Endothelial cell of umbilical vein (primary cell): ENCODE measurements around the gene JUP. TPM values are rescaled to one million over a fixed set of nuclear protein-coding genes. Genes with fewer than 3 reads are reported as not detected.

Source experiments
- BruUV-seq: library from RNA; stranded (reverse); fragments of 400-500 nt; replicated peaks from 2 replicates; lab custom pipeline; 2021; lab: Mats Ljungman, UMichigan
- CTCF ChIA-PET: fragments of 300-600, 350-600 bp; sonication (Branson Sonifier 250); formaldehyde crosslinking; loops from one replicate; lab custom pipeline; 2021; ENCODE audit warnings: antibody characterized with exemption, inconsistent platforms; lab: Charles Lee
- POLR2A ChIA-PET: fragments of 300-600, 350-600 bp; sonication (Branson Sonifier 250); formaldehyde crosslinking; loops from one replicate; lab custom pipeline; 2021; ENCODE audit warnings: antibody characterized with exemption, inconsistent platforms; lab: Charles Lee
- DNase-seq: peaks from one replicate; pipeline ENCODE4 v3.0.0-alpha.2; 2011; ENCODE audit warnings: low read depth, low spot score
- FAIRE-seq: peaks from 2 replicates; lab custom pipeline; 2011; peaks lifted over from hg19 to GRCh38; lab: Jason Lieb, UNC
- H2AFZ ChIP-seq: 2 replicates; pipeline ENCODE4 v1.6.0; 2012; ENCODE audit warnings: low read depth, low read length, control low read depth, inconsistent platforms
- H3K27ac ChIP-seq: 2 replicates; pipeline ENCODE4 v1.5.1; 2011; ENCODE audit warnings: low read depth, mild to moderate bottlenecking, control low read depth, low read length, moderate library complexity; ENCODE audit not compliant: insufficient read depth
- H3K27me3 ChIP-seq, 2 experiments: 2 replicates each; pipeline versions ENCODE4 v1.6.0 to v1.6.1; 2011; ENCODE audit warnings: low read length in 2 of 2, mixed read lengths in 1 of 2; ENCODE audit not compliant: control insufficient read depth in 2 of 2, insufficient read depth in 2 of 2
- H3K36me3 ChIP-seq, 2 experiments: 2 replicates in 1 of 2; 3 replicates in 1 of 2; pipeline ENCODE4 v1.5.1; 2011; ENCODE audit warnings: low read length in 2 of 2, mild to moderate bottlenecking in 1 of 2, moderate library complexity in 1 of 2; ENCODE audit not compliant: control insufficient read depth in 2 of 2, insufficient read depth in 2 of 2; ENCODE audit errors: extremely low read depth in 1 of 2
- H3K4me1 ChIP-seq: 3 replicates; pipeline ENCODE4 v1.5.1; 2011; ENCODE audit warnings: mild to moderate bottlenecking, low read length; ENCODE audit not compliant: control insufficient read depth, insufficient read depth; ENCODE audit errors: extremely low read depth
- H3K4me2 ChIP-seq: 2 replicates; pipeline ENCODE4 v1.6.1; 2011; ENCODE audit warnings: low read length, control low read depth, mixed read lengths; ENCODE audit not compliant: insufficient read depth
- H3K4me3 ChIP-seq, 3 experiments: fragments of 200-600 bp in 1 of 3; sonication (generic), shearing (Covaris generic) in 1 of 3; replicated peaks in 1 of 3; 2 replicates each; pipeline ENCODE4 v1.5.1; 2011 to 2016; ENCODE audit warnings: control low read depth in 3 of 3, low read length in 3 of 3, mild to moderate bottlenecking in 2 of 3, inconsistent platforms in 1 of 3, low read depth in 1 of 3, moderate library complexity in 1 of 3; ENCODE audit not compliant: insufficient read depth in 1 of 3
- H3K79me2 ChIP-seq: 2 replicates; pipeline ENCODE4 v1.6.0; 2012; ENCODE audit warnings: low read length, inconsistent platforms; ENCODE audit not compliant: control insufficient read depth, insufficient read depth
- H3K9ac ChIP-seq: replicated peaks from 2 replicates; pipeline ENCODE3; 2011; ENCODE audit warnings: low read length, control low read depth; ENCODE audit not compliant: insufficient read depth; ENCODE audit errors: extremely low read depth
- H3K9me1 ChIP-seq: replicated peaks from 3 replicates; pipeline ENCODE4 v1.6.0; 2011; ENCODE audit warnings: mild to moderate bottlenecking, low read length; ENCODE audit not compliant: control insufficient read depth, insufficient read depth; ENCODE audit errors: extremely low read depth
- H3K9me3 ChIP-seq: replicated peaks from 2 replicates; pipeline ENCODE4 v1.5.1; 2012; ENCODE audit warnings: low read length, inconsistent platforms; ENCODE audit not compliant: control insufficient read depth, insufficient read depth
- H4K20me1 ChIP-seq: replicated peaks from 2 replicates; pipeline ENCODE3; 2011; ENCODE audit warnings: mild to moderate bottlenecking, low read length; ENCODE audit not compliant: control insufficient read depth, insufficient read depth; ENCODE audit errors: extremely low read depth
- EZH2 ChIP-seq: IDR thresholded peaks from 2 replicates; pipeline ENCODE4 v1.6.1; 2012; ENCODE audit warnings: borderline replicate concordance, low read depth, mild to moderate bottlenecking, moderate library complexity, low read length, inconsistent platforms; ENCODE audit not compliant: severe bottlenecking
- FOS ChIP-seq: IDR thresholded peaks from 2 replicates; pipeline ENCODE4 v1.6.1; 2011; ENCODE audit warnings: mild to moderate bottlenecking, low read length, moderate library complexity, borderline replicate concordance; ENCODE audit not compliant: insufficient read depth
- GATA2 ChIP-seq: IDR thresholded peaks from 2 replicates; pipeline ENCODE4 v1.7.0; 2011; ENCODE audit warnings: low read depth, mild to moderate bottlenecking, moderate library complexity, mixed read lengths, low read length; ENCODE audit not compliant: insufficient read length, insufficient read depth
- MYC ChIP-seq: IDR thresholded peaks from one replicate; pipeline ENCODE4 v1.6.1; 2011; ENCODE audit warnings: mild to moderate bottlenecking, low read depth, low read length
- POLR2A ChIP-seq: IDR thresholded peaks from 2 replicates; pipeline ENCODE4 v1.6.1; 2012; ENCODE audit warnings: low read depth, mild to moderate bottlenecking, control low read depth, low read length
- dilution Hi-C: fragments of 300-500 bp; cut with MboI; formaldehyde crosslinking; loops from one replicate; pipeline ENCODE4 v1.15.0; 2019; ENCODE audit warnings: low sequenced_read_pairs; ENCODE audit not compliant: extremely low pct_ligation_motif_present
- intact Hi-C: fragments of 100-400 bp; cut with micrococcal nuclease; formaldehyde crosslinking; loops from one replicate; pipeline ENCODE4 v1.10.0; 2022
- polyA plus RNA-seq, 4 experiments: library from polyadenylated mRNA; depleted of rRNA in 3 of 4; stranded (reverse) in 3 of 4; unstranded in 1 of 4; fragments of >200 nt; gene quantifications; 2 replicates each; pipeline versions ENCODE4 v1.2.1 to v1.2.3, GENCODE V29; 2011 to 2012; ENCODE audit warnings: missing spikeins in 1 of 4
- total RNA-seq: library from RNA; stranded (reverse); gene quantifications from 2 replicates; pipeline ENCODE4 v1.2.3, GENCODE V29; 2021

The JUP gene
- total and polyA plus RNA-seq, 2 donors (not counting 3 experiments of a cell fraction or from before 2014, with no cell fraction given), result 98.0 to 171 TPM

DNA sequence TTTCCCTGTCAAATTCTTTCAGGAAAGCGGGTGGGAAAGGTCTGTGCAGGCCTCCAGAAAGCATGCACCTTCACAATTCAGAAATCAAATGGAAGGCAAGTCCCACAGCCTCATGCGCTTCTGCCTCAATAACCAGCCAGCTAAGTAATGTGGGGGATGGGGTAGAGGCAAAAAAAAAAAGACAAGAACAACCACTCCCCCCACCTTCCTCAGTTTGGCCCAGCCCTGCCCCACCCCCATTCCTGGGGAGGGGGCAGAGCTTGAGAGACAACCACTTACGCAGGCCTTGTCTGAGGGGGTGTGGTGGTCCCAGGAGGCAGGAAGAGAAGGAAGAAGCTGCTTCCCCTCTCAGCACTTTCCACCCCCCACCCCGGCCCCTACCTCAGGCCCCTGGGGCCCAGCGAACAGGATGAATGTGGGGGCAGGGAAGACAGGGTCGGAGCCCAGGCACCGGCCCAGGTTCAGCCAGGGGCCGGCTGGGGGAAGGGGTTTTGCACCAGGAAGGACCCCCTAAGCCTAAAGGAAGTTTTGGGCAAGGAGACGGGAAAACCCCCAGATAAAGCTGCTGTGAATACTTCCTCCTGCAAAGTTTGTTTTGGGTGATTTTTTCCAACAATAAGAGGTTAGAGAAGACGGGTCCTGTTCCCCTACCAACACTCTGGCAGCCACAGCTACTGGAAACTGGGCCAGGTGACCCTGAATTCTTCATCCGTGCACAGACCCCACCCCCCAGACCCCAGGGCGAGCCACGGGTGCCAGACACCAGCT lies 1.2 kb downstream of the JUP start:
- H3K9ac ChIP-seq, result peak overlapping the region; percentile 71
- no peaks in the 10 kb centered on the region for H3K79me2 ChIP-seq
- ChIA-PET CTCF (interaction anchor here (1.4 to 4.1 kb wide), 4 partner anchors 10 to 97 kb away, joined by 3 to 169 read pairs (median 56); partner anchors contain the start of gene EIF1), POLR2A (interaction anchor here (0.7 to 2.4 kb wide), 9 partner anchors 8 to 97 kb away, joined by 3 to 82 read pairs (median 5); partner anchors contain the start of gene EIF1)
- FAIRE-seq, result peak; percentile 37
- H3K27ac ChIP-seq, result peak overlapping the region; percentile 0
- peak overlapping the region in 2 of 3 experiments; percentile 52 to 98 for H3K4me3 ChIP-seq
- peaks cover 0 to 7% of the 10 kb centered on the region in 2 experiments for H3K27me3 ChIP-seq
- no peaks in the 10 kb centered on the region for H3K9me1 ChIP-seq
- intact Hi-C loops (no loop called here), dilution Hi-C loops (no loop called here)
- TF ChIP-seq POLR2A (peak; percentile 21), MYC (no peak), EZH2 (no peak)
- DNase-seq, result peak; percentile 83
- no peaks in the 10 kb centered on the region for H3K9me3 ChIP-seq
- no peaks in the 10 kb centered on the region for H3K4me1 ChIP-seq
- peak overlapping the region; percentile 3 for H3K4me2 ChIP-seq
- no peaks in the 10 kb centered on the region for H4K20me1 ChIP-seq
- no peak overlapping the region for H2AFZ ChIP-seq
- H3K36me3 ChIP-seq, result no peaks in the 10 kb centered on the region
- BruUV-seq, result TSS peak; percentile 18

DNA sequence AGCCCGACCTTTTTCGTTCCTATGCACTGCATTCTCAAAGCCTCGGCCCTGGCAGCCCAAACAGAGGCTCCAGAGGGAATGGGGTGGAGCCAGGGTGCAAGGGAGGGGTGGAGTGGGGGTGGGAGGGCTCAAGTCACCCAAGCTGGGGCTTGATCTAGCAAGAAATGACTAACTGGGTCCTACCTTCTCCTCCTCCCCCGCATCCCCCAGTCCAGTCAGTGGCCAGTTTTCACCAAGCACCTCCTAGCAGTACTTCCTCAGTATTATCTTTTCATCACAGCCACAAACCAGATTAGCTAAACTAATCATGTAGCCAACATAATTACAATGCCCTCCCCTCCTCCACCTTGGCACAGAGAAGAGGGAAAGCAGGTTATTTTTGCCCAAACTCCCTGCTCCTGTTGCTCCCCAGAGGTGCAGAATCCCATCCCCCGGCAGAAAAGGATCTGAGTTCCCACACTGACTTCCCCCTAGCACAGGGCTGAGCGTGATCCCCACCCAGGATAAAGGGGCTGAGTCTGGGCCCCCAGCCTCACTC lies 2.2 kb downstream of the JUP start:
- FAIRE-seq, result peak; percentile 40
- no peaks in the 10 kb centered on the region for H3K9me3 ChIP-seq
- no peak for TF ChIP-seq EZH2
- no peak for TF ChIP-seq FOS
- TF ChIP-seq GATA2, result peak; percentile 69
- no peak for TF ChIP-seq POLR2A
- no peaks in the 10 kb centered on the region for H3K79me2 ChIP-seq
- CTCF ChIA-PET, result interaction anchor here (3.0 to 4.1 kb wide), 2 partner anchors 9 to 15 kb away, joined by 98 to 169 read pairs; no protein-coding TSS in a partner anchor
- POLR2A ChIA-PET, result interaction anchor here (1.8 kb wide), 1 partner anchor 10 kb away, joined by 12 read pairs; no protein-coding TSS in a partner anchor
- H3K27ac ChIP-seq, result no peak overlapping the region
- BruUV-seq, result no TSS peak
- intact Hi-C loops (no loop called here), dilution Hi-C loops (no loop called here)
- H3K4me3 ChIP-seq, result peak overlapping the region in 1 of 3 experiments; percentile 98
- H3K4me1 ChIP-seq, result no peaks in the 10 kb centered on the region
- H2AFZ ChIP-seq, result no peak overlapping the region
- peak; percentile 54 for DNase-seq
- H3K27me3 ChIP-seq, result peaks cover 0 to 5% of the 10 kb centered on the region in 2 experiments
- H3K36me3 ChIP-seq, result no peaks in the 10 kb centered on the region
- no peaks in the 10 kb centered on the region for H4K20me1 ChIP-seq
- no peak overlapping the region for H3K4me2 ChIP-seq
- no peak overlapping the region for H3K9ac ChIP-seq
- H3K9me1 ChIP-seq, result no peaks in the 10 kb centered on the region
